Ovary (tissue), 9 donors: ENCODE data around the gene AP1B1. TPM values are rescaled to one million over a fixed set of nuclear protein-coding genes. Genes with fewer than 3 reads are reported as not detected.

Experiments used
- DNase-seq, 5 donors: peaks; one replicate each; pipeline ENCODE4 v3.0.0-alpha.2; 2019 to 2020
- H3K27ac ChIP-seq, 2 donors: fragments of 200-600 bp; one replicate each; pipeline versions ENCODE4 v1.5.1 to v1.8.0; 2019 to 2022
- H3K27me3 ChIP-seq: fragments of 200-600 bp; one replicate; pipeline ENCODE4 v1.8.0; 2022
- H3K36me3 ChIP-seq: fragments of 200-600 bp; sonication (generic); one replicate; pipeline ENCODE4 v1.5.1; 2019
- H3K4me1 ChIP-seq: one replicate; pipeline ENCODE4 v1.8.1; 2013; ENCODE audit warnings: mild to moderate bottlenecking, moderate library complexity; ENCODE audit not compliant: insufficient read depth
- H3K4me3 ChIP-seq: fragments of 200-600 bp; sonication (generic); one replicate; pipeline ENCODE4 v1.5.1; 2017
- H3K9me3 ChIP-seq, 2 donors: fragments of 200-600 bp in 1 of 2; sonication (generic) in 1 of 2; one replicate each; pipeline versions ENCODE4 v1.5.1 to v1.8.1; 2013 to 2019; ENCODE audit warnings: mild to moderate bottlenecking in 1 of 2, moderate library complexity in 1 of 2
- CTCF ChIP-seq, 3 donors: fragments of 450-650 bp in 2 of 3; fragments of 200-600 bp in 1 of 3; IDR thresholded peaks; one replicate each; pipeline versions ENCODE4 v1.5.1 to v1.8.0; 2016 to 2022; ENCODE audit warnings: antibody characterized with exemption in 3 of 3, mild to moderate bottlenecking in 1 of 3
- EP300 ChIP-seq: sonication (generic); formaldehyde crosslinking; IDR thresholded peaks from one replicate; pipeline ENCODE4 v1.6.1; 2017; ENCODE audit warnings: antibody characterized with exemption
- POLR2A ChIP-seq: fragments of 450-650 bp; IDR thresholded peaks from one replicate; pipeline ENCODE4 v1.6.1; 2017; ENCODE audit warnings: antibody characterized with exemption, mild to moderate bottlenecking, moderate library complexity
- WGBS, 3 donors: extraction: QIAGEN DNeasy Blood & Tissue Kit in 1 of 3; methylation state at CpG; one replicate each; pipeline versions ENCODE4 v1.1.5 to v1.1.7; 2013 to 2017; 5-methylcytosine and 5-hydroxymethylcytosine counted together
- intact Hi-C, 4 donors: fragments of 100-400 bp; cut with DNase I; formaldehyde crosslinking; loops; one replicate each; pipeline versions ENCODE4 v1.11.0 to v1.15.1; 2022 to 2023
- polyA plus RNA-seq, 2 donors: library from polyadenylated mRNA; stranded (reverse); fragments of 200-250 nt in 1 of 2; fragments of 350-450 nt in 1 of 2; fragmentation: Illumina TruSeq in 1 of 2; extraction: RNeasy Lipid Tissue Mini Kit (QIAGEN cat#74804) in 1 of 2; gene quantifications; one replicate each; pipeline ENCODE4 v1.2.3, GENCODE V29; 2013 to 2014
- total RNA-seq, 7 donors: library from RNA; depleted of rRNA in 2 of 7; stranded (reverse); fragments of >200 nt in 2 of 7; fragmentation: NEBNext Ultra II Directional in 3 of 7; extraction: Animal tissue kit (Norgen Biotek cat#: 25700) in 3 of 7; gene quantifications; one replicate each; pipeline versions ENCODE4 v1.1.0 to v1.2.4, GENCODE V29; 2016 to 2023
- donor health status: DM: no; HTN: no; CAD: no; lungs with moderate emphysema.
- donor health status: DM: no; HTN: no; CAD: no.
- donor health status: Bipolar disorder and iron deficiency.
- donor health status: DM: yes; HTN: yes; CAD: no.
- donor health status: DM: no; HTN: no; CAD: no.
- donor health status: DM: yes; HTN: yes; CAD: no.

Gene AP1B1
- total and polyA plus RNA-seq, 9 donors, result 17.7 to 54.0 (median 36.8) TPM

GRCh38 chr22:29300467-29300806 is 87.9 kb downstream of the AP1B1 start:
- intact Hi-C loops, result no loop called here
- Histone ChIP-seq H3K4me1 (peaks cover 3% of the 10 kb centered on the region), H3K27me3 (no peaks in the 10 kb centered on the region), H3K36me3 (no peaks in the 10 kb centered on the region), H3K4me3 (no peak overlapping the region), H3K27ac (no peak overlapping the region), H3K9me3 (no peaks in the 10 kb centered on the region)
- WGBS, 3 donors, result 54 to 62% (median 54%) methylated on average over 4 of the region's 4 CpGs
- TF ChIP-seq CTCF (IDR thresholded peaks at IDR 0.05), result no peak
- TF ChIP-seq EP300, result no peak
- no peak for TF ChIP-seq POLR2A
- DNase-seq, result peak in 1 of 5 donors; percentile 4

GRCh38 chr22:29299136-29299900 is 89.1 kb downstream of the AP1B1 start:
- no peak overlapping the region for H3K27ac ChIP-seq
- intact Hi-C loops, result no loop called here
- H3K9me3 ChIP-seq, result no peaks in the 10 kb centered on the region
- TF ChIP-seq POLR2A (no peak), CTCF (IDR thresholded peaks at IDR 0.05) (no peak), EP300 (no peak)
- H3K4me3 ChIP-seq, result no peak overlapping the region
- DNase-seq, result peak in 2 of 5 donors; percentile 21 to 22
- H3K4me1 ChIP-seq, result peaks cover 3% of the 10 kb centered on the region
- H3K27me3 ChIP-seq, result no peaks in the 10 kb centered on the region
- H3K36me3 ChIP-seq, result no peaks in the 10 kb centered on the region
- WGBS, 3 donors, result 83 to 87% (median 84%) methylated on average over 19 of the region's 19 CpGs

GRCh38 chr22:29298641-29299040 is 89.7 kb downstream of the AP1B1 start:
- Histone ChIP-seq H3K4me1 (peaks cover 3% of the 10 kb centered on the region), H3K27ac (no peak overlapping the region), H3K4me3 (no peak overlapping the region), H3K36me3 (no peaks in the 10 kb centered on the region), H3K27me3 (no peaks in the 10 kb centered on the region), H3K9me3 (no peaks in the 10 kb centered on the region)
- TF ChIP-seq EP300, result no peak
- no peak for TF ChIP-seq POLR2A
- no peak for TF ChIP-seq CTCF (IDR thresholded peaks at IDR 0.05)
- WGBS, 3 donors, result 72 to 74% (median 72%) methylated on average over 8 of the region's 8 CpGs
- DNase-seq, result peak in 1 of 5 donors; percentile 14
- intact Hi-C loops, result no loop called here

GRCh38 chr22:29292379-29292778 is 96.0 kb downstream of the AP1B1 start:
- Histone ChIP-seq H3K9me3 (no peaks in the 10 kb centered on the region), H3K4me3 (no peak overlapping the region), H3K27ac (no peak overlapping the region), H3K36me3 (no peaks in the 10 kb centered on the region), H3K4me1 (no peaks in the 10 kb centered on the region), H3K27me3 (no peaks in the 10 kb centered on the region)
- no peak for DNase-seq
- no peak for TF ChIP-seq POLR2A
- no peak for TF ChIP-seq CTCF (IDR thresholded peaks at IDR 0.05)
- no peak for TF ChIP-seq EP300
- intact Hi-C loops, result no loop called here
